Activated CD4-positive, alpha-beta T cell treated with anti-CD3 and anti-CD28 coated beads for 4 hours (primary cell): Measurements from ENCODE around the gene C19orf47.
"Not testable (repeated sequence)": the region's sequence is repeated elsewhere in the genome, so short reads cannot be mapped to it uniquely, and the experiment has no call there.

Experiments used
- DNase-seq, 2 donors: peaks; one replicate each; pipeline ENCODE4 v3.0.0-alpha.2; 2020

Gene C19orf47

DNA sequence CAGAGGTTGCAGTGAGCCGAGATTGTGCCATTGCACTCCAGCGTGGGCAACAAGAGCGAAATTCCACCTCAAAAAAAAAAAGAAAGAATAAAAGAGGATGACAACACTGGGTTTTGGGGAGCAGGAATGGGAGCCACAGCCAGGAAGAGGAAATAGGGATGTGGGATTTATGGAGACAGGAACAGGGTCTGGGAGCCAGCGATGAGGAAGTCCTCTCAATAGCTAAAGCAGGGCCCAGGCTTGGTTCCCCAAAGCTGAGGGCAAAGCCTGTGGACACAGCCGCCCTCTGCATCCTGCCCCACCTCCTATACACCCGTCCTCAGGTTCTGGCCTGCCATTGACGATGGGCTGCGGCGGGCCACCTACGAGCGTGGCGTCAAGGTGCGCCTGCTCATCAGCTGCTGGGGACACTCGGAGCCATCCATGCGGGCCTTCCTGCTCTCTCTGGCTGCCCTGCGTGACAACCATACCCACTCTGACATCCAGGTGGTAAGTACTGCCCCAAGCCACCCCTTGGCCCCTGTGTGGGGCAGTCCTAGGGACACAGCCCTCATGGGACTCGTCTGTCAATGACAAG, 28.2 kb upstream of the C19orf47 start:
- DNase-seq, result no peak

- DNase-seq, result no peak
These were observed 25.9 kb upstream of the C19orf47 start for GRCh38 chr19:40374084-40374483.

DNA sequence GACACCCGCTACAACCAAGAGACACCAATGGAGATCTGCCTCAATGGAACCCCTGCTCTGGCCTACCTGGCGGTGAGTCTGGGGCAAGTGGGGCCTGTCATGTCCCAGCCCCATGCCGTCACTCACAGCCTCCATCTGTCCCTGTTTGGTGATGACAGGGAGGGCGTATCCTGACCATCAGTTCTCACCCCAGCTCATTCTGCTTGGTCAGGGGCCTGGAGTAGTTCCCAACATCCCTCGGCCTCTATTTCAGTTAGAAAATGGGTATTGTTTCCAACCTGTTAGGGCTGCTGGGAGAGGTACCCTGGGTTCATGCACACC, 23.6 kb upstream of the C19orf47 start:
- no peak for DNase-seq

- no peak for DNase-seq
These were observed 23.0 kb upstream of the C19orf47 start for GRCh38 chr19:40370997-40371801.

DNA sequence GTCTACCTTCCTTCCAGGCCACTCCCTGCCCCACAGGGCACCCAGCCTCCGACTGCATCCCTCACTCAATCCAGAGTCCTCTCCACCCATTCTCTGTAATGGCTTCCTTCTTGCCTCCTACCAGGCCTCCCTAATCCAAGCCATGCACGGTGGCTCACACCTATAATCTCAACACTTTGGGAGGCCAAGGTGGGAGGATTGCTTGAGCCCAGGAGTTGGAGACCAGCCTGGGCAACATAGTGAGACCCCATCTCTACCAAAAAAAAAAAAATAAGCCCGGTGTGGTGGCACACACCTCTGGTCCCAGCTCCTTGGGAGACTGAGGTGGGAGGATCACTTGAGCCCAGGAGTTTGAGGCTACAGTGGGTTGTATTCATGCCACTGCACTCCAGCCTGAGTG, 22.1 kb upstream of the C19orf47 start:
- not testable (repeated sequence) for DNase-seq

GRCh38 chr19:40369797-40370196, 21.6 kb upstream of the C19orf47 start:
- DNase-seq, result no peak

- no peak for DNase-seq
These were observed 19.6 kb upstream of the C19orf47 start for GRCh38 chr19:40367577-40368434.

- DNase-seq, result no peak
These were observed 18.7 kb upstream of the C19orf47 start for GRCh38 chr19:40366697-40367561.

- peak in 1 of 2 donors; percentile 16 for DNase-seq
These were observed 17.6 kb upstream of the C19orf47 start for GRCh38 chr19:40365613-40366401.

DNA sequence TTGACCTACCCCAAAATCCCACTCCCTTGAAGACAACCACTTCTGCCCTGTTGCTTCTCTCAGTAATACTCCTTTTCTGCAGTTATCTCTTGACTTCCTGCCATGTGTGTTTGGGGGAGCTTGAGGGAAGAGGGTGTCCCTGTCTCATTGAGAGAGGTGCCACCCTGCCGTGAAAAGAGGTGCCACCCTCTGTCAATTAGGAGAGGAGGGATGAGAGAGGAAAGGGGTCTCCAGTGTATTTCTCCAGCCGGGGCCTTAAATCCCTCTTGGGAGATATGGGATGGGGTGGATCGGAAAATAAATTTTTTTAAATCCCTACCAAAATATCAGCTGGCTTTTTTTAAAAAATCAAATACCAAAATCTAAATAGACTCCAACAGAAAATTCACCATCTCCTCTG, 16.8 kb upstream of the C19orf47 start:
- no peak for DNase-seq

GRCh38 chr19:40363069-40363468, 14.9 kb upstream of the C19orf47 start:
- no peak for DNase-seq

GRCh38 chr19:40362160-40362559, 14.0 kb upstream of the C19orf47 start:
- DNase-seq, result no peak

DNA sequence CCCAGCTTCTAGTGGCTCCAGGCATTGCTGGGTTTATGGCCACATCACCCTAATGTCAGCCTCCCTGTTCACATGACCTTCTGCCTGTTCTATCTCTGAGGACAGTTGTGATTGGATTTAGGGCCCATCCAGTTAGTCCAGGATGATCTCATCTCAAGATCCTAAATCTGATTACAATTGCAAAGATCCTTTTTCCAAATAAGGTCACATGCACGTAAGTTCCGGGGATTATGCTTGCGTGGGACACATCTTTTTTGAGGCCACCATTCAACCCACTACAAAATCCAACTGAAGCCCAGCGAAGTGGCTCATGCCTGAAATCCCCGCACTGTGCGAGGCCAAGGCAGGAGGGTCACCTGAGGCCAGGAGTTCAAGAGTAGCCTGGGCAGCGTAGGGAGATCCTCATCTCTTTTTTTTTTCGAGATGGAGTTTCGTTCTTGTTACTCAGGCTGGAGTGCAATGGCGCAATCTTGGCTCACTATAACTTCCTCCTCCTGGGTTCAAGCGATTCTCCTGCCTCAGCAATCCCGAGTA, 12.6 kb upstream of the C19orf47 start:
- no peak for DNase-seq

GRCh38 chr19:40360020-40360707, 12.0 kb upstream of the C19orf47 start:
- DNase-seq, result no peak

- DNase-seq, result no peak
These were observed 10.6 kb upstream of the C19orf47 start for GRCh38 chr19:40358773-40359172.

GRCh38 chr19:40357640-40358039, 9.4 kb upstream of the C19orf47 start:
- no peak for DNase-seq

DNA sequence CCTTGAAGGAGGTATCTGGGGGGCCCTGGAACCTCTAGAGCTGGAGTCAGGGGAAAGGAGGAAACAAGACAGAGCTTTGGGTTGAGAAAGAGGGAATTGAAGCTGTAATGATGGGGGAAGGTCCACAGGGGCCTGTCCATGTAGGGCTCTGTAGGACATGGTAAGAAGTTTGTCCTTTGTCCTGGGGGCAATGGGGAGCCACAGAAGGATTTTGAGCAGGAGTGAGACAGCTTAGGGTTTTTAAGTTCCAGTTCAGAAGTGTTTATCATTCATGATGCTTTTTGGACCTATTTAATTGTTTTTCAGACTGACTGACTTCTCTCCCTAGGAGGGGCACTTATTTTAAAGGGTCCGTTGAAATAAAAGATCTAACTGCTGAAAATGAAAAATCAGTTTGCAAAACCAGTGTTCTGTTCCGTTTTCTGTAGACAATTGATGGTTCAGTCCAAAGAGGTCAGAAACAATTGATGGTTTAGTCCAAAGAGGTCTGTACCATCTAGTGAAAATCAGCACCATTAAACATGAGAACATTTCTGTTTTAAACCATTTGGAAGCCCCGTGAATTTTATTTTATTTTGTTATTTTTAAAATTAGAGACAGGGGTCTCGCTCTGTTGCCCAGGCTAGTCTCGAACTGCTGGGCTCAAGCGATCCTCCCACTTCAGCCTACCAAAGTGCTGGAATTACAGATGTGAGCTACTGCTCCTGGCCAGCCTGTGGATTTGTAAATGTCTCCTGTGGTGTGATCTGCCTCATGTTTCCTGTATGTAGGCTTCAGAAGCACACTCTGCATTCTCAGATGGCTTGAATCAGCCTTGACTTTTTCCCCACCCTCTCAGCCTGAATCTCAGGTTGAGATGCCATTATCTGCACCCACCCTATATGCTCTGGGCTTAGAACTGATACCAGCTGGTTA, 8.7 kb upstream of the C19orf47 start:
- DNase-seq, result no peak

GRCh38 chr19:40355975-40356680, 7.9 kb upstream of the C19orf47 start:
- no peak for DNase-seq

DNA sequence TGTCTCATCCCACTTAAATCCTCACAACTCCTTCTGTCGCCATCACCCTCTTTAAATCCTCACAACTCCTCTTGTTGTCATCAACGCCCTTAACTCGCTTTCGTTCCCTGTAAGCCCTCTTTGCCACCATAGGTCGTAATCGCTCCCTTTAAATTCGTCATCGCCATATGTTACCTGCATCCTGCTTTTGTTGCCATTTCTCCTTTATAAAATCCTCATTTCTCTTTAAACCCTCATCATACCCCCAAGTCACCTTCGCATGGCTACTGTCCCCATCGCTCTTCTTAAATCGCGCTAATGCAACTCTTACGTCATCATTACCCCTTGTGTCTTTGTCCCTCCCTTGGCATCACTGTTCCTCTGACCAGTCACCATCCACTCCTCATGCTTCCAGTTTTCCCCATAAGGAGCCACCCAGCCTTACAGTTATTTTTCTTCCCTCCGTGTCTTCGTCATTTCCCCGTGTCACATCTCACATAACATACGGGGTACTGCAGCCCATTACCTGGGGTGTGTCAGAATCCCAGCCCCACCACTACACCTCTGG, 837 bp upstream of the C19orf47 start:
- no peak for DNase-seq
